Endothelial cell of umbilical vein (primary cell): ENCODE data around the gene HIC2. TPM values are rescaled to one million over a fixed set of nuclear protein-coding genes. Genes with fewer than 3 reads are reported as not detected.
"Not testable (repeated sequence)": the region's sequence is repeated elsewhere in the genome, so short reads cannot be mapped to it uniquely, and the experiment has no call there.

Experiments used
- BruUV-seq: library from RNA; stranded (reverse); fragments of 400-500 nt; replicated peaks from 2 replicates; lab custom pipeline; 2021; lab: Mats Ljungman, UMichigan
- CTCF ChIA-PET: fragments of 300-600, 350-600 bp; sonication (Branson Sonifier 250); formaldehyde crosslinking; loops from one replicate; lab custom pipeline; 2021; ENCODE audit warnings: antibody characterized with exemption, inconsistent platforms; lab: Charles Lee
- POLR2A ChIA-PET: fragments of 300-600, 350-600 bp; sonication (Branson Sonifier 250); formaldehyde crosslinking; loops from one replicate; lab custom pipeline; 2021; ENCODE audit warnings: antibody characterized with exemption, inconsistent platforms; lab: Charles Lee
- DNase-seq: peaks from one replicate; pipeline ENCODE4 v3.0.0-alpha.2; 2011; ENCODE audit warnings: low read depth, low spot score
- FAIRE-seq: peaks from 2 replicates; lab custom pipeline; 2011; peaks lifted over from hg19 to GRCh38; lab: Jason Lieb, UNC
- H2AFZ ChIP-seq: 2 replicates; pipeline ENCODE4 v1.6.0; 2012; ENCODE audit warnings: low read depth, low read length, control low read depth, inconsistent platforms
- H3K27ac ChIP-seq: 2 replicates; pipeline ENCODE4 v1.5.1; 2011; ENCODE audit warnings: low read depth, mild to moderate bottlenecking, control low read depth, low read length, moderate library complexity; ENCODE audit not compliant: insufficient read depth
- H3K27me3 ChIP-seq, 2 experiments: 2 replicates each; pipeline versions ENCODE4 v1.6.0 to v1.6.1; 2011; ENCODE audit warnings: low read length in 2 of 2, mixed read lengths in 1 of 2; ENCODE audit not compliant: control insufficient read depth in 2 of 2, insufficient read depth in 2 of 2
- H3K36me3 ChIP-seq, 2 experiments: 2 replicates in 1 of 2; 3 replicates in 1 of 2; pipeline ENCODE4 v1.5.1; 2011; ENCODE audit warnings: low read length in 2 of 2, mild to moderate bottlenecking in 1 of 2, moderate library complexity in 1 of 2; ENCODE audit not compliant: control insufficient read depth in 2 of 2, insufficient read depth in 2 of 2; ENCODE audit errors: extremely low read depth in 1 of 2
- H3K4me1 ChIP-seq: 3 replicates; pipeline ENCODE4 v1.5.1; 2011; ENCODE audit warnings: mild to moderate bottlenecking, low read length; ENCODE audit not compliant: control insufficient read depth, insufficient read depth; ENCODE audit errors: extremely low read depth
- H3K4me2 ChIP-seq: 2 replicates; pipeline ENCODE4 v1.6.1; 2011; ENCODE audit warnings: low read length, control low read depth, mixed read lengths; ENCODE audit not compliant: insufficient read depth
- H3K4me3 ChIP-seq, 3 experiments: fragments of 200-600 bp in 1 of 3; sonication (generic), shearing (Covaris generic) in 1 of 3; replicated peaks in 1 of 3; 2 replicates each; pipeline ENCODE4 v1.5.1; 2011 to 2016; ENCODE audit warnings: control low read depth in 3 of 3, low read length in 3 of 3, mild to moderate bottlenecking in 2 of 3, inconsistent platforms in 1 of 3, low read depth in 1 of 3, moderate library complexity in 1 of 3; ENCODE audit not compliant: insufficient read depth in 1 of 3
- H3K79me2 ChIP-seq: 2 replicates; pipeline ENCODE4 v1.6.0; 2012; ENCODE audit warnings: low read length, inconsistent platforms; ENCODE audit not compliant: control insufficient read depth, insufficient read depth
- H3K9ac ChIP-seq: replicated peaks from 2 replicates; pipeline ENCODE3; 2011; ENCODE audit warnings: low read length, control low read depth; ENCODE audit not compliant: insufficient read depth; ENCODE audit errors: extremely low read depth
- H3K9me1 ChIP-seq: replicated peaks from 3 replicates; pipeline ENCODE4 v1.6.0; 2011; ENCODE audit warnings: mild to moderate bottlenecking, low read length; ENCODE audit not compliant: control insufficient read depth, insufficient read depth; ENCODE audit errors: extremely low read depth
- H3K9me3 ChIP-seq: replicated peaks from 2 replicates; pipeline ENCODE4 v1.5.1; 2012; ENCODE audit warnings: low read length, inconsistent platforms; ENCODE audit not compliant: control insufficient read depth, insufficient read depth
- H4K20me1 ChIP-seq: replicated peaks from 2 replicates; pipeline ENCODE3; 2011; ENCODE audit warnings: mild to moderate bottlenecking, low read length; ENCODE audit not compliant: control insufficient read depth, insufficient read depth; ENCODE audit errors: extremely low read depth
- dilution Hi-C: fragments of 300-500 bp; cut with MboI; formaldehyde crosslinking; loops from one replicate; pipeline ENCODE4 v1.15.0; 2019; ENCODE audit warnings: low sequenced_read_pairs; ENCODE audit not compliant: extremely low pct_ligation_motif_present
- intact Hi-C: fragments of 100-400 bp; cut with micrococcal nuclease; formaldehyde crosslinking; loops from one replicate; pipeline ENCODE4 v1.10.0; 2022
- polyA plus RNA-seq, 4 experiments: library from polyadenylated mRNA; depleted of rRNA in 3 of 4; stranded (reverse) in 3 of 4; unstranded in 1 of 4; fragments of >200 nt; gene quantifications; 2 replicates each; pipeline versions ENCODE4 v1.2.1 to v1.2.3, GENCODE V29; 2011 to 2012; ENCODE audit warnings: missing spikeins in 1 of 4
- total RNA-seq: library from RNA; stranded (reverse); gene quantifications from 2 replicates; pipeline ENCODE4 v1.2.3, GENCODE V29; 2021

HIC2 gene
- total and polyA plus RNA-seq, 2 donors (not counting 3 experiments of a cell fraction or from before 2014, with no cell fraction given): 1.9 to 4.9 TPM

DNA sequence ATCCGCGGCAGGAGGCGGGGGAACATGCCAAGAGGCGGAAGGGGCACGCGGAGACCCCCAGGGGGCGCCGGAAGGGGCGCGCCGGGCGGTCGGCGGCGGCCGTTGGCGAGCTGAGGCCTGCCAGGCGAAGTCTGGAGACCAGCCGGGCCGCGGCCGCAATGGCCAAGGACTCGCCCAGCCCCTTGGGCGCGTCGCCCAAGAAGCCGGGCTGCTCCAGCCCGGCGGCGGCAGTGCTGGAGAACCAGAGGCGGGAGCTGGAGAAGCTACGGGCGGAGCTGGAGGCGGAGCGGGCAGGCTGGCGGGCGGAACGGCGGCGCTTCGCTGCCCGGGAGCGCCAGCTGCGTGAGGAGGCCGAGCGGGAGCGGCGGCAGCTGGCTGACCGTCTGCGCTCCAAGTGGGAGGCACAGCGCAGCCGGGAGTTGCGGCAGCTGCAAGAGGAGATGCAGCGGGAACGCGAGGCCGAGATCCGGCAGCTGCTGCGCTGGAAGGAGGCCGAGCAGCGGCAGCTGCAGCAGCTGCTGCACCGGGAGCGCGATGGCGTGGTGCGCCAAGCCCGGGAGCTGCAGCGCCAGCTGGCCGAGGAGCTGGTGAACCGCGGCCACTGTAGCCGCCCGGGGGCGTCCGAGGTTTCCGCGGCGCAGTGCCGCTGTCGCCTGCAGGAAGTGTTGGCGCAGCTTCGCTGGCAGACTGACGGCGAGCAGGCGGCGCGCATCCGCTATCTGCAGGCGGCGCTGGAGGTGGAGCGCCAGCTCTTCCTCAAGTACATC is 33.3 kb upstream of the HIC2 start, which contains the start of gene RIMBP3B:
RIMBP3B (plus strand) TSS at position 51 of the 767 bp plus-strand sequence; CDS start at position 159, 108 bp downstream.
- BruUV-seq, POLR2A ChIA-PET, H3K79me2 ChIP-seq, H3K9me3 ChIP-seq, H3K9ac ChIP-seq, intact Hi-C loops, FAIRE-seq, H4K20me1 ChIP-seq, H2AFZ ChIP-seq, dilution Hi-C loops, H3K27ac ChIP-seq, CTCF ChIA-PET, H3K4me1 ChIP-seq, H3K9me1 ChIP-seq, H3K4me3 ChIP-seq, H3K27me3 ChIP-seq, H3K4me2 ChIP-seq, H3K36me3 ChIP-seq, DNase-seq: not testable (repeated sequence)

DNA sequence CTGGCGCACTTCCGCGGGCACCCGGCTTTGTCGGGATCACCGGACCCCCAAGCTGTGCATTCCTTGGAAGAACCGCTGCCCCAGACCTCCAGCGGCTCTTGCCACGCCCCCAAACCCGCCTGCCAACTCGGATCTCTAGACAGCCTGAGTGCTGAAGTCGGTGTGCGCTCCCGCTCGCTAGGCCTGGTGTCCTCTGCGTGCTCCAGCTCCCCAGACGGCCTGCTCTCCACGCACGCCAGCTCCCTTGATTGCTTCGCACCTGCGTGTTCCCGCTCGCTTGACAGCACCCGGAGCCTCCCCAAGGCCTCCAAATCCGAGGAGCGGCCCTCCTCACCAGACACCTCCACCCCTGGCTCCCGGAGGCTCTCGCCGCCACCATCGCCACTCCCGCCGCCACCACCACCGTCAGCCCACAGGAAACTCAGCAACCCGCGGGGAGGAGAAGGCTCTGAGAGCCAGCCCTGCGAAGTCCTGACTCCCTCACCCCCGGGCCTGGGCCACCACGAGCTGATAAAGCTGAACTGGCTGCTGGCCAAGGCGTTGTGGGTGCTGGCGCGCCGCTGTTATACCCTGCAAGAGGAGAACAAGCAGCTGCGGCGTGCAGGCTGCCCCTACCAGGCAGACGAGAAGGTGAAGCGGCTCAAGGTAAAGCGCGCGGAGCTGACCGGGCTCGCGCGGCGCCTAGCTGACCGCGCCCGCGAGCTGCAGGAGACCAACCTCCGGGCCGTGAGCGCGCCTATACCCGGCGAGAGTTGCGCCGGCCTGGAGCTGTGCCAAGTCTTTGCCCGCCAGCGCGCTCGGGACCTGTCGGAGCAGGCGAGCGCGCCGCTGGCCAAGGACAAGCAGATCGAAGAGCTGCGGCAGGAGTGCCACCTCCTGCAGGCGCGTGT is 32.5 kb upstream of the HIC2 start:
- H3K27me3 ChIP-seq, H3K4me2 ChIP-seq, H3K4me1 ChIP-seq, POLR2A ChIA-PET, FAIRE-seq, dilution Hi-C loops, H2AFZ ChIP-seq, CTCF ChIA-PET, H3K9ac ChIP-seq, H3K9me1 ChIP-seq, intact Hi-C loops, H3K4me3 ChIP-seq, H3K27ac ChIP-seq, H4K20me1 ChIP-seq, BruUV-seq, DNase-seq, H3K36me3 ChIP-seq, H3K79me2 ChIP-seq, H3K9me3 ChIP-seq: not testable (repeated sequence)

DNA sequence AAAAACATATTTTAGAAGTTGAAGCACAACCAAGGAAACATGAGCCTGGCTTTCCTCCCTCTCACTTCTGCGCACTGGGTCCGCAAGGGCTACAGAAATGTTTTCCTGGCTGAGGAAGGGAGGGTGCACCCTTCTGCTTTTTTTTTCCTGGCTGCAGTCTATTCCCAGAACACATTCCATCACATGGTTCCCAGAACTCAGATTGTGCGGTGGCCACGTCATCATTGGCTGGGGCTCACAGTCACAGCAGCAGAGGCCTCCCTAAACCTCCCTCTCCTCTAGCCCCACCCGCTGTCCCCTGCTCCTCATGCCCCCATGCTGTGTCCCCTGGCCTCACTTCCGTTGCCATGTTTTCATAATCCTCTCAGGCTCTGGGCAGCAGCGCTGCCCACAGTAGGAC is 27.7 kb upstream of the HIC2 start:
- H3K9me3 ChIP-seq, H3K9ac ChIP-seq, H3K9me1 ChIP-seq, H3K4me1 ChIP-seq, H3K27ac ChIP-seq, H3K36me3 ChIP-seq, CTCF ChIA-PET, POLR2A ChIA-PET, H2AFZ ChIP-seq, intact Hi-C loops, FAIRE-seq, BruUV-seq, DNase-seq, dilution Hi-C loops, H3K27me3 ChIP-seq, H3K4me3 ChIP-seq, H4K20me1 ChIP-seq, H3K79me2 ChIP-seq, H3K4me2 ChIP-seq: not testable (repeated sequence)

DNA sequence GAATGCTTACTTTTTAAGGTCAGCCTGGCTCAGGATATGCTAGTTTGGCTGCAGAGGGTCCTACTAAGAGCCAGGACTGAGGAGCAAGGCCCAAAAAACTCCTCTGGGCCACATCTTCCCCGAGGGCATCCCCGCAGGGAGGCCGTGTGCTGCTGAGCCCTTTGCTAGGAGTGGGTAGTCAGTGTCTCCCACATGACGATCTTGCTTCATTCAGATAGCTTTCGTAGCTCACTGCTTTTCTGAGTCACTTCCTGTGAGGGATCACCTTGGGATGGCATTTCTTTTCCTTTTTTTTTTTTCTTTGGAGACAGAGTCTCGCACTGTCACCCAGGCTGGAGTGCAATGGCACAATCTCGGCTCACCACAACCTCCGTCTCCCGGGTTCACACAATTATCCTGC is 27.2 kb upstream of the HIC2 start:
- POLR2A ChIA-PET, CTCF ChIA-PET, dilution Hi-C loops, H3K4me3 ChIP-seq, H3K9me3 ChIP-seq, H3K27ac ChIP-seq, H3K27me3 ChIP-seq, H3K4me1 ChIP-seq, H3K9ac ChIP-seq, H3K79me2 ChIP-seq, H3K9me1 ChIP-seq, H2AFZ ChIP-seq, intact Hi-C loops, H4K20me1 ChIP-seq, H3K4me2 ChIP-seq, FAIRE-seq, H3K36me3 ChIP-seq, DNase-seq, BruUV-seq: not testable (repeated sequence)
